ENCODE measurements around the gene KCNK7.

DNA sequence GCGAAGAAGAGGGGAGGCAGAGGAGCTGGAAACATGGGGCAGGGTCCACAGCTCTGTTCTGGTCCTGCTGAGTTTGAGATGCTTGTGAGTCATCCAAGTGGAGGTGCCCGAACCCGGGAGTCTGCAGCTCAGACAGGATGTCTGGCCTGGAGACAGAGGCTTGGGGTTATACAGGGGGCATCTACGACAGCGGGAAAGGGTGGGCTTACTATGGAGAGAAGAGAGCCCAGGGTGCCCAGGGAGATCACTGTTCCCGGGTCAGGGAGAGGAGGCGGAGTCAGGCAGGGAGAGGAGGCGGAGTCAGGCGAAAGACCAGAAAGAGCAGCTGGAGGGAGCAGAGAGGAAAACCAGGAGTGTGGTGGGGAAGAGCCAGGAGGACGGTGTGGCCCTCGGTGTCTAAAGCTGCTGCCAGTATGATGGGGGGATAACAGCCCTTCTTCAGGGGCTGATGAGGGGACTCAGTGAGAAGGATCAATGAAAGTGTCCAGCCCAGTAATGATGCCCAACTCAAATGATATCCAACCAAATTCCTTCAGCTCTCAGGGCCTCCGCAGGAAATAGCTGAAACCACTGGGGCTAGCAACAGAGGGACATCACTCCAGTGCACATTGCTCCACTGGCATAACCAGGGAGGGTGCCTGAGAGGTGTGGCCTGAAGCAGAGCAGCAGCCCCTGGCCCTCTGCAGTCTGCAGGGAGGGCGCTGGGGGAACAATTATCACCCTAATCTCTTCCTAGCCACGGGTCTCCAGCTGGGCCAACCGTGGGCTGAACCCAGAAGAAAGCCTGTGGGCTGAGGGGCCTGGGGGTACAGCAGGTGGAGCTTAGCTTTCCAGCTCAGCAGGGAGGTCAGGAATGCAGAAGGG lies 34.8 kb downstream of the KCNK7 start:
- TF ChIP-seq, protein P1, sequence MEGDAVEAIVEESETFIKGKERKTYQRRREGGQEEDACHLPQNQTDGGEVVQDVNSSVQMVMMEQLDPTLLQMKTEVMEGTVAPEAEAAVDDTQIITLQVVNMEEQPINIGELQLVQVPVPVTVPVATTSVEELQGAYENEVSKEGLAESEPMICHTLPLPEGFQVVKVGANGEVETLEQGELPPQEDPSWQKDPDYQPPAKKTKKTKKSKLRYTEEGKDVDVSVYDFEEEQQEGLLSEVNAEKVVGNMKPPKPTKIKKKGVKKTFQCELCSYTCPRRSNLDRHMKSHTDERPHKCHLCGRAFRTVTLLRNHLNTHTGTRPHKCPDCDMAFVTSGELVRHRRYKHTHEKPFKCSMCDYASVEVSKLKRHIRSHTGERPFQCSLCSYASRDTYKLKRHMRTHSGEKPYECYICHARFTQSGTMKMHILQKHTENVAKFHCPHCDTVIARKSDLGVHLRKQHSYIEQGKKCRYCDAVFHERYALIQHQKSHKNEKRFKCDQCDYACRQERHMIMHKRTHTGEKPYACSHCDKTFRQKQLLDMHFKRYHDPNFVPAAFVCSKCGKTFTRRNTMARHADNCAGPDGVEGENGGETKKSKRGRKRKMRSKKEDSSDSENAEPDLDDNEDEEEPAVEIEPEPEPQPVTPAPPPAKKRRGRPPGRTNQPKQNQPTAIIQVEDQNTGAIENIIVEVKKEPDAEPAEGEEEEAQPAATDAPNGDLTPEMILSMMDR (IDR thresholded peaks at IDR 0.05 in 4 of 5, conservative IDR thresholded peaks at IDR 0.05 in 1 of 5) = no peak
- TF ChIP-seq POLR2A (IDR thresholded peaks at IDR 0.05) = no peak
